Measurements from ENCODE around the gene PHLDB3.

GRCh38 chr19:43457809-43458208 lies 46.7 kb downstream of the PHLDB3 start:
- TF ChIP-seq, protein P1, sequence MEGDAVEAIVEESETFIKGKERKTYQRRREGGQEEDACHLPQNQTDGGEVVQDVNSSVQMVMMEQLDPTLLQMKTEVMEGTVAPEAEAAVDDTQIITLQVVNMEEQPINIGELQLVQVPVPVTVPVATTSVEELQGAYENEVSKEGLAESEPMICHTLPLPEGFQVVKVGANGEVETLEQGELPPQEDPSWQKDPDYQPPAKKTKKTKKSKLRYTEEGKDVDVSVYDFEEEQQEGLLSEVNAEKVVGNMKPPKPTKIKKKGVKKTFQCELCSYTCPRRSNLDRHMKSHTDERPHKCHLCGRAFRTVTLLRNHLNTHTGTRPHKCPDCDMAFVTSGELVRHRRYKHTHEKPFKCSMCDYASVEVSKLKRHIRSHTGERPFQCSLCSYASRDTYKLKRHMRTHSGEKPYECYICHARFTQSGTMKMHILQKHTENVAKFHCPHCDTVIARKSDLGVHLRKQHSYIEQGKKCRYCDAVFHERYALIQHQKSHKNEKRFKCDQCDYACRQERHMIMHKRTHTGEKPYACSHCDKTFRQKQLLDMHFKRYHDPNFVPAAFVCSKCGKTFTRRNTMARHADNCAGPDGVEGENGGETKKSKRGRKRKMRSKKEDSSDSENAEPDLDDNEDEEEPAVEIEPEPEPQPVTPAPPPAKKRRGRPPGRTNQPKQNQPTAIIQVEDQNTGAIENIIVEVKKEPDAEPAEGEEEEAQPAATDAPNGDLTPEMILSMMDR (IDR thresholded peaks at IDR 0.05): no peak
- TF ChIP-seq POLR2A (IDR thresholded peaks at IDR 0.05): no peak

Data from sigmoid colon (tissue), 3 donors.